ENCODE measurements around the gene RAP1GAP2.

The RAP1GAP2 gene

DNA sequence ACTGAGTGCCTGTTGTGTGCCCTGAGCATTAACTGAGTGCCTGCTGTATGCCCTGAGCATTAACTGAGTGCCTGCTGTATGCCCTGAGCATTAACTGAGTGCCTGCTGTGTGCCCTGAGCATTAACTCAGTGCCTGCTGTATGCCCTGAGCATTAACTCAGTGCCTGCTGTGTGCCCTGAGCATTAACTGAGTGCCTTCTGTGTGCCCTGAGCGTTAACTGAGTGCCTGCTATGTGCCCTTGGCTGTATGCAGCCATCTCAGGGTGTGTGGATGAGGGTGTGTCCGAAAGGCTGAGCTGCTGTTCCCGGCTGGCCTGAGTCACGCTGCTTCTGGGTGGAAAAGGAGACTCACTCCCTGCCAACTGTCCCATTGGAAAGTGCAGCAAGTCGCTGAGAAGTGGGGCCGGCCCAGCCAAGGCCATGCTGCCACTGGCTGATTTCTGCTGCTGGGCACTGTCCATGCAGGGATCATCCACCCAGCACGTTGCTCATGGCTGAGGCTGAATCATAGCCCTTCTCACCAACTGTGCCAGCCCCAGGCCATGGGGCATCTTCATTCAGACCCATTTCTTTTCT lies 153.3 kb downstream of the RAP1GAP2 start:
- ChIA-PET CTCF (interaction anchor here (0.6 kb wide), 1 partner anchor 27 kb away, joined by 4 read pairs; no protein-coding TSS in a partner anchor), POLR2A (no interaction called here)
- no peak for DNase-seq (ENCODE audit: extremely low spot score)
- TF ChIP-seq FOXA1 (IDR thresholded peaks at IDR 0.05): no peak
- no peak for TF ChIP-seq HDGF (IDR thresholded peaks at IDR 0.05; ENCODE audit: borderline replicate concordance)
- TF ChIP-seq ARNT (IDR thresholded peaks at IDR 0.05): no peak
- no peak for TF ChIP-seq TARDBP (IDR thresholded peaks at IDR 0.05)
- TF ChIP-seq L3MBTL2 (conservative IDR thresholded peaks at IDR 0.05): no peak
- no peak for TF ChIP-seq ZNF384 (IDR thresholded peaks at IDR 0.05)
- no peak for TF ChIP-seq ELF4 (IDR thresholded peaks at IDR 0.05)
- no peak for TF ChIP-seq FOXM1 (IDR thresholded peaks at IDR 0.05; ENCODE audit: borderline replicate concordance)
- no peak for TF ChIP-seq SUZ12 (IDR thresholded peaks at IDR 0.05)
- no peak for TF ChIP-seq BHLHE40 (IDR thresholded peaks at IDR 0.05; ENCODE audit: borderline replicate concordance)
- TF ChIP-seq, protein P1, sequence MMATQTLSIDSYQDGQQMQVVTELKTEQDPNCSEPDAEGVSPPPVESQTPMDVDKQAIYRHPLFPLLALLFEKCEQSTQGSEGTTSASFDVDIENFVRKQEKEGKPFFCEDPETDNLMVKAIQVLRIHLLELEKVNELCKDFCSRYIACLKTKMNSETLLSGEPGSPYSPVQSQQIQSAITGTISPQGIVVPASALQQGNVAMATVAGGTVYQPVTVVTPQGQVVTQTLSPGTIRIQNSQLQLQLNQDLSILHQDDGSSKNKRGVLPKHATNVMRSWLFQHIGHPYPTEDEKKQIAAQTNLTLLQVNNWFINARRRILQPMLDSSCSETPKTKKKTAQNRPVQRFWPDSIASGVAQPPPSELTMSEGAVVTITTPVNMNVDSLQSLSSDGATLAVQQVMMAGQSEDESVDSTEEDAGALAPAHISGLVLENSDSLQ (IDR thresholded peaks at IDR 0.05): no peak
- TF ChIP-seq SP1 (IDR thresholded peaks at IDR 0.05): no peak
- no peak for TF ChIP-seq NFRKB (IDR thresholded peaks at IDR 0.05)
- no peak for TF ChIP-seq FOXK2 (IDR thresholded peaks at IDR 0.05)
- no peak for TF ChIP-seq CTBP1 (IDR thresholded peaks at IDR 0.05; ENCODE audit: borderline replicate concordance)
- no peak for TF ChIP-seq LEF1 (IDR thresholded peaks at IDR 0.05; ENCODE audit: borderline replicate concordance)

DNA sequence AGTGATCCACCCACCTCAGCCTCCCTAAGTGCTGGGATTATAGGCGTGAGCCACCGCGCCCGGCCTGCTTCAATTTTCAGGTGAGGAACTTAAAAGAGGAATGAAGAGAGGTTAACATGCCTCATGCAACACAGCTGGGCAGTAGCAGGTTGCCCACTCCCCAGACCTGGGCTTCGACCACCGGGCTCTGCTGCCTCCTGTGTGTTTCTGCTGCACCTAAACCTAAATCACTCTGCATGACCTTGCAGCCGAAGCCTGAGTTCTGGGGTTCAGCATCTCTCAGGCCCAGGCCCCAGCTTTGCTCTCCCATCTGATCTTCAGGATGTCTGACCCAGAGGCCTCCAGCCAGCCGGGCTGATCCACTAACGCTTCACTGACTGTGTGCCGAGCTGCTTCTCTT lies 154.6 kb downstream of the RAP1GAP2 start:
- DNase-seq (ENCODE audit: extremely low spot score): no peak
- CTCF ChIA-PET: no interaction called here
- POLR2A ChIA-PET: no interaction called here
- TF ChIP-seq LEF1 (IDR thresholded peaks at IDR 0.05; ENCODE audit: borderline replicate concordance) (no peak), CTBP1 (IDR thresholded peaks at IDR 0.05; ENCODE audit: borderline replicate concordance) (no peak), ELF4 (IDR thresholded peaks at IDR 0.05) (no peak), ZNF384 (IDR thresholded peaks at IDR 0.05) (no peak), BHLHE40 (IDR thresholded peaks at IDR 0.05; ENCODE audit: borderline replicate concordance) (no peak), NFRKB (IDR thresholded peaks at IDR 0.05) (no peak), L3MBTL2 (conservative IDR thresholded peaks at IDR 0.05) (no peak), FOXK2 (IDR thresholded peaks at IDR 0.05) (no peak), SUZ12 (IDR thresholded peaks at IDR 0.05) (no peak), ARNT (IDR thresholded peaks at IDR 0.05) (no peak), TARDBP (IDR thresholded peaks at IDR 0.05) (no peak), SP1 (IDR thresholded peaks at IDR 0.05) (no peak), HDGF (IDR thresholded peaks at IDR 0.05; ENCODE audit: borderline replicate concordance) (no peak), FOXA1 (IDR thresholded peaks at IDR 0.05) (no peak)
- TF ChIP-seq, protein P1 (IDR thresholded peaks at IDR 0.05): no peak

DNA sequence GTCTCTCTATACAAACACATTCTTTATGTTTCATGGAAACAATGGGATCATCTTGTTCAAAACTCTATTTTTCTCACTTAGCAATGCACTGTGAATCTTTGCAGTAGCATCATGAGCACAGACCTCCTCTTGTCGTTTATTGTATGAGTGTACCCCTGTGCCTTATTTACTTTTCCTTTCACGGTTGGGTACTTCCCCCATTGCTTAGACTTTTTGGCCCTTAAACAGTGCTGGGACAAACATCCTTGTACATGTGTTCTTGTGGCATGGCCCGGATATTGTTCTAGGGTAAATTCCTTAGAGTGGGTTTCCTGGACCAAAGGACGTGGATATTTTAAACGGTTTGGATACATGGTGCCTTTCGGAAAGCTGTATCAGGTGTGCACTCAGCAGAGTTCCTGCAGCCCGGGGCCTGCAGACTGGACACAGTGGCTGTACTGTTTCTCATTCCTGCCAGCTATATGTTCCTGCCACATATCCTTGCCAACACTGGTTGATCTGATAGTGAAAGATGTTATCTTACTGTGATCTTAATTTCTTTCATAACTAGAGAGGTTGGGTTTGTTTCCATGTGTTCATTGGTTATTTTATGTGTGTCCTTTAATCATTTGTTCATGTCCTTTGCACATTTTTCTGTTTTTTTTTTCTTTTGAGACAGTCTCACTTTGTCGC lies 156.1 kb downstream of the RAP1GAP2 start:
- no peak for TF ChIP-seq SUZ12 (IDR thresholded peaks at IDR 0.05)
- no peak for TF ChIP-seq ZNF384 (IDR thresholded peaks at IDR 0.05)
- no peak for TF ChIP-seq CTBP1 (IDR thresholded peaks at IDR 0.05; ENCODE audit: borderline replicate concordance)
- TF ChIP-seq FOXM1 (IDR thresholded peaks at IDR 0.05; ENCODE audit: borderline replicate concordance): no peak
- TF ChIP-seq HDGF (IDR thresholded peaks at IDR 0.05; ENCODE audit: borderline replicate concordance): no peak
- no peak for TF ChIP-seq L3MBTL2 (conservative IDR thresholded peaks at IDR 0.05)
- no peak for TF ChIP-seq TARDBP (IDR thresholded peaks at IDR 0.05)
- TF ChIP-seq BHLHE40 (IDR thresholded peaks at IDR 0.05; ENCODE audit: borderline replicate concordance): no peak
- no peak for TF ChIP-seq SP1 (IDR thresholded peaks at IDR 0.05)
- TF ChIP-seq ARNT (IDR thresholded peaks at IDR 0.05): no peak
- no peak for TF ChIP-seq FOXK2 (IDR thresholded peaks at IDR 0.05)
- no peak for TF ChIP-seq ELF4 (IDR thresholded peaks at IDR 0.05)
- no peak for TF ChIP-seq NFRKB (IDR thresholded peaks at IDR 0.05)
- TF ChIP-seq FOXA1 (IDR thresholded peaks at IDR 0.05): no peak
- no peak for TF ChIP-seq LEF1 (IDR thresholded peaks at IDR 0.05; ENCODE audit: borderline replicate concordance)
- TF ChIP-seq, protein P1 (IDR thresholded peaks at IDR 0.05): no peak
- POLR2A ChIA-PET: no interaction called here

DNA sequence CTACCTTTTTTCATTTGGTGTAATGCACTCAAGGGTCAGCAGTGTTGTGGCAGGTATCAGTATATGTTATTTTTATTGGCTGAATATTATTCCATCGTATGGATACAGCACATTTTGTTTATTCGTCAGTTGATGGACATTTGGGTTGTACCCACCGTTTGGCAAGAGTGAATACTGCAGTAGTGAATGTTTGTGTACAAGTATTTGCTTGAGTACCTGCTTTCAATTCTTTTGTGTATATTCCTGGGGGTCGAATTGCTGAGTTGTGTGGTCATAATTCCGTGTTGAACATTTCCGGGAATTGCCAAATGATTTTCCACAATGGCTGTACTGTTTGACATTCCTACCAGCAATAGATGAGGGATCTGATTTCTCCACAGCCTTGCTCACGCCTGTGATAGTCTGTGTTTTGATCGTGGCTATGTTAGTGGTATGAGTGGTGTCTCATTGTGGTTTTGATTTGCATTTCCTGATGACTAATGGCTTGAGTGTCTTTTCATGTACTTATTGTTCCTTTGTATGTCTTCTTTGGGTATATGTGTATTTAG lies 158.7 kb downstream of the RAP1GAP2 start:
- POLR2A ChIA-PET: no interaction called here
- no peak for DNase-seq (ENCODE audit: extremely low spot score)
- CTCF ChIA-PET: no interaction called here
- TF ChIP-seq ZNF384 (IDR thresholded peaks at IDR 0.05) (no peak), CTBP1 (IDR thresholded peaks at IDR 0.05; ENCODE audit: borderline replicate concordance) (no peak), LEF1 (IDR thresholded peaks at IDR 0.05; ENCODE audit: borderline replicate concordance) (no peak), ELF4 (IDR thresholded peaks at IDR 0.05) (no peak), HDGF (IDR thresholded peaks at IDR 0.05; ENCODE audit: borderline replicate concordance) (no peak), L3MBTL2 (conservative IDR thresholded peaks at IDR 0.05) (no peak), NFRKB (IDR thresholded peaks at IDR 0.05) (no peak), FOXM1 (IDR thresholded peaks at IDR 0.05; ENCODE audit: borderline replicate concordance) (no peak)
- TF ChIP-seq, protein P1 (IDR thresholded peaks at IDR 0.05): no peak

More for the DNA sequence above, 156.1 kb downstream of the RAP1GAP2 start:
- DNase-seq (ENCODE audit: extremely low spot score): no peak
- CTCF ChIA-PET: no interaction called here

Measured in HEK293T (cell line).